HCT116 (cell line): Measurements from ENCODE around the gene SOX15. TPM values are rescaled to one million over a fixed set of nuclear protein-coding genes. Genes with fewer than 3 reads are reported as not detected.
"Not testable (repeated sequence)": the region's sequence is repeated elsewhere in the genome, so short reads cannot be mapped to it uniquely, and the experiment has no call there.

Experiments
- ATAC-seq: fragments of 200-7000 bp; cut with Tn5 transposase; 2 replicates; pipeline ENCODE4 v1.9.1; 2020; ENCODE audit warnings: mild to moderate bottlenecking, moderate library complexity
- BruUV-seq: library from RNA; stranded (reverse); fragments of 400-500 nt; replicated peaks from 2 replicates; lab custom pipeline; 2021; lab: Mats Ljungman, UMichigan
- CTCF ChIA-PET: fragments of 300-600 bp; sonication (Branson Sonifier 250); formaldehyde crosslinking; loops from one replicate; lab custom pipeline; 2021; ENCODE audit warnings: antibody characterized with exemption; lab: Charles Lee
- POLR2A ChIA-PET: fragments of 300-600, 350-600 bp; sonication (Branson Sonifier 250); formaldehyde crosslinking; loops from one replicate; lab custom pipeline; 2021; ENCODE audit warnings: antibody characterized with exemption; lab: Charles Lee
- RAD21 ChIA-PET, 2 experiments: fragments of 300-600 bp; sonication (Branson Sonifier 250); formaldehyde crosslinking; loops; one replicate each; lab custom pipeline; 2023; ENCODE audit warnings: low total read pairs in 2 of 2; ENCODE audit not compliant: uncharacterized antibody in 2 of 2, unreplicated experiment in 2 of 2, low non-redundant PET in 1 of 2; lab: Charles Lee
- DNase-seq: peaks from one replicate; pipeline ENCODE4 v3.0.0-alpha.2; 2010; ENCODE audit warnings: low read depth, low spot score
- H2AFZ ChIP-seq: fragments of 200-600 bp; shearing (Covaris generic), sonication (generic); 2 replicates; pipeline ENCODE4 v1.6.1; 2017; ENCODE audit warnings: low read depth, mixed run types, mixed read lengths, antibody characterized with exemption, low read length; ENCODE audit not compliant: poor library complexity, severe bottlenecking
- H3K27ac ChIP-seq: 2 replicates; pipeline ENCODE4 v1.5.1; 2012; ENCODE audit warnings: low read depth, low read length
- H3K27me3 ChIP-seq: fragments of 200-600 bp; sonication (generic); 2 replicates; pipeline ENCODE4 v1.6.1; 2016; ENCODE audit warnings: mixed run types, low read length, mixed read lengths; ENCODE audit not compliant: insufficient read depth
- H3K36me3 ChIP-seq, 2 experiments: fragments of 200-500 bp in 1 of 2; fragments of 200-600 bp in 1 of 2; sonication (Bioruptor generic) in 1 of 2; sonication (generic) in 1 of 2; 2 replicates each; pipeline versions ENCODE4 v1.5.1 to v1.6.1; 2014 to 2016; ENCODE audit warnings: low read length in 2 of 2, inconsistent platforms in 1 of 2, mixed read lengths in 1 of 2, mixed run types in 1 of 2; ENCODE audit not compliant: insufficient read depth in 2 of 2, control insufficient read depth in 1 of 2
- H3K4me1 ChIP-seq, 2 experiments: fragments of 200-600 bp in 1 of 2; sonication (generic) in 1 of 2; 2 replicates each; pipeline versions ENCODE4 v1.5.1 to v1.6.1; 2012 to 2017; ENCODE audit warnings: low read length in 2 of 2, inconsistent platforms in 1 of 2, mild to moderate bottlenecking in 1 of 2, mixed read lengths in 1 of 2, mixed run types in 1 of 2, moderate library complexity in 1 of 2; ENCODE audit not compliant: insufficient read depth in 2 of 2, control insufficient read depth in 1 of 2
- H3K4me2 ChIP-seq: fragments of 200-600 bp; sonication (generic); 2 replicates; pipeline ENCODE4 v1.6.1; 2017; ENCODE audit warnings: mixed run types, low read length, mixed read lengths
- H3K4me3 ChIP-seq, 2 experiments: fragments of 200-600 bp in 1 of 2; sonication (generic) in 1 of 2; replicated peaks in 1 of 2; 2 replicates each; pipeline ENCODE4 v1.5.1; 2011 to 2016; ENCODE audit warnings: low read length in 2 of 2, control low read depth in 1 of 2, low read depth in 1 of 2, mild to moderate bottlenecking in 1 of 2, mixed read lengths in 1 of 2, mixed run types in 1 of 2
- H3K79me2 ChIP-seq: fragments of 200-600 bp; sonication (generic); 2 replicates; pipeline ENCODE4 v1.6.1; 2017; ENCODE audit warnings: mild to moderate bottlenecking, mixed run types, low read length, moderate library complexity, mixed read lengths; ENCODE audit not compliant: insufficient read depth
- H3K9ac ChIP-seq: fragments of 200-600 bp; sonication (generic); 2 replicates; pipeline ENCODE4 v1.6.1; 2016; ENCODE audit warnings: low read length, mixed read lengths
- H3K9me2 ChIP-seq: fragments of 200-600 bp; sonication (generic), shearing (Covaris generic); 2 replicates; pipeline ENCODE4 v1.6.1; 2017; ENCODE audit warnings: mixed run types, mild to moderate bottlenecking, moderate library complexity; ENCODE audit not compliant: insufficient read depth
- H3K9me3 ChIP-seq, 2 experiments: fragments of 200-500 bp in 1 of 2; fragments of 200-600 bp in 1 of 2; sonication (Bioruptor generic) in 1 of 2; sonication (generic) in 1 of 2; 2 replicates each; pipeline ENCODE4 v1.6.1; 2014 to 2017; ENCODE audit warnings: low read length in 2 of 2, mixed read lengths in 2 of 2, inconsistent platforms in 1 of 2, low read depth in 1 of 2, mild to moderate bottlenecking in 1 of 2, mixed run types in 1 of 2, moderate library complexity in 1 of 2; ENCODE audit not compliant: control insufficient read depth in 1 of 2, insufficient read depth in 1 of 2
- H4K20me1 ChIP-seq: fragments of 200-600 bp; sonication (generic), shearing (Covaris generic); 2 replicates; pipeline ENCODE4 v1.6.1; 2017; ENCODE audit warnings: mixed run types, mild to moderate bottlenecking, moderate library complexity; ENCODE audit not compliant: insufficient read depth
- ATF3 ChIP-seq: IDR thresholded peaks from 2 replicates; pipeline ENCODE4 v1.6.1; 2012
- CBX3 ChIP-seq: IDR thresholded peaks from 2 replicates; pipeline ENCODE4 v1.6.1; 2012; ENCODE audit warnings: low read depth
- CEBPB ChIP-seq: IDR thresholded peaks from 2 replicates; pipeline ENCODE4 v1.6.1; 2012; ENCODE audit warnings: low read depth
- EGR1 ChIP-seq: IDR thresholded peaks from 2 replicates; pipeline ENCODE4 v1.6.1; 2012; ENCODE audit warnings: low read depth
- ELF1 ChIP-seq: IDR thresholded peaks from 2 replicates; pipeline ENCODE4 v1.6.1; 2012; ENCODE audit warnings: low read depth, borderline replicate concordance
- EZH2phosphoT487 ChIP-seq: fragments of 200-600 bp; IDR thresholded peaks from 2 replicates; pipeline ENCODE4 v1.6.1; 2018; ENCODE audit warnings: antibody characterized with exemption, borderline replicate concordance
- FOSL1 ChIP-seq: IDR thresholded peaks from 2 replicates; pipeline ENCODE4 v1.6.1; 2012; ENCODE audit warnings: low read depth
- JUND ChIP-seq: IDR thresholded peaks from 2 replicates; pipeline ENCODE4 v1.6.1; 2012
- MAX ChIP-seq: IDR thresholded peaks from 2 replicates; pipeline ENCODE4 v1.6.1; 2012
- POLR2A ChIP-seq: IDR thresholded peaks from 2 replicates; pipeline ENCODE4 v1.7.0; 2011; ENCODE audit warnings: borderline replicate concordance; ENCODE audit not compliant: insufficient read depth, insufficient read length; ENCODE audit errors: extremely low read depth
- POLR2AphosphoS5 ChIP-seq: IDR thresholded peaks from 2 replicates; pipeline ENCODE4 v1.6.1; 2011; ENCODE audit warnings: mild to moderate bottlenecking, low read depth, low read length, moderate library complexity
- RAD21 ChIP-seq: IDR thresholded peaks from 2 replicates; pipeline ENCODE4 v1.6.1; 2012; ENCODE audit warnings: low read depth, mild to moderate bottlenecking
- SP1 ChIP-seq: IDR thresholded peaks from 2 replicates; pipeline ENCODE4 v1.6.1; 2012; ENCODE audit warnings: low read depth
- SRF ChIP-seq: IDR thresholded peaks from 2 replicates; pipeline ENCODE4 v1.6.1; 2012; ENCODE audit warnings: low read depth
- TCF7L2 ChIP-seq: IDR thresholded peaks from 2 replicates; pipeline ENCODE4 v1.7.0; 2011; ENCODE audit warnings: borderline replicate concordance, inconsistent platforms; ENCODE audit not compliant: insufficient read depth, insufficient read length; ENCODE audit errors: extremely low read depth
- YY1 ChIP-seq: IDR thresholded peaks from 2 replicates; pipeline ENCODE4 v1.6.1; 2011; ENCODE audit warnings: low read length, low read depth, moderate library complexity, mild to moderate bottlenecking; ENCODE audit not compliant: insufficient replicate concordance; ENCODE audit errors: extremely low read depth
- ZBTB33 ChIP-seq: IDR thresholded peaks from 2 replicates; pipeline ENCODE4 v1.6.1; 2011; ENCODE audit warnings: mild to moderate bottlenecking, low read length, moderate library complexity; ENCODE audit not compliant: insufficient replicate concordance; ENCODE audit errors: extremely low read depth
- ZFX ChIP-seq: fragments of 450-650 bp; IDR thresholded peaks from 2 replicates; pipeline ENCODE4 v1.6.1; 2017
- ZNF274 ChIP-seq: fragments of 200-500 bp; sonication (Bioruptor generic); IDR thresholded peaks from 2 replicates; pipeline ENCODE4 v1.6.1; 2014; ENCODE audit warnings: mild to moderate bottlenecking, low read depth, low read length, inconsistent platforms
- intact Hi-C: fragments of 100-400 bp; cut with micrococcal nuclease; formaldehyde crosslinking; loops from 2 replicates; pipeline ENCODE4 v1.10.0; 2022
- total RNA-seq: library from RNA; stranded (reverse); gene quantifications from one replicate; pipeline ENCODE4 v1.2.1, GENCODE V29; 2021; ENCODE audit not compliant: unreplicated experiment
- TF ChIP-seq, protein P1 (sequence below), 3 experiments: fragments of 200-600 bp in 1 of 3; sonication (generic) in 1 of 3; IDR thresholded peaks in 2 of 3; conservative IDR thresholded peaks in 1 of 3; 2 replicates each; pipeline ENCODE4 v1.5.1; 2012 to 2017; ENCODE audit warnings: low read depth in 2 of 3, low read length in 2 of 3, antibody characterized with exemption in 1 of 3, borderline replicate concordance in 1 of 3, control low read depth in 1 of 3, mild to moderate bottlenecking in 1 of 3, mixed read lengths in 1 of 3, mixed run types in 1 of 3, moderate library complexity in 1 of 3; ENCODE audit not compliant: insufficient read depth in 1 of 3

SOX15 gene
- total RNA-seq, 1 experiment from 2014 or later = 0.69 TPM

GRCh38 chr17:7610641-7611040 lies 20.7 kb upstream of the SOX15 start (continued):
- no peak for TF ChIP-seq EGR1
- no peak for TF ChIP-seq TCF7L2
- TF ChIP-seq, all 23 proteins: peak for 0

DNA sequence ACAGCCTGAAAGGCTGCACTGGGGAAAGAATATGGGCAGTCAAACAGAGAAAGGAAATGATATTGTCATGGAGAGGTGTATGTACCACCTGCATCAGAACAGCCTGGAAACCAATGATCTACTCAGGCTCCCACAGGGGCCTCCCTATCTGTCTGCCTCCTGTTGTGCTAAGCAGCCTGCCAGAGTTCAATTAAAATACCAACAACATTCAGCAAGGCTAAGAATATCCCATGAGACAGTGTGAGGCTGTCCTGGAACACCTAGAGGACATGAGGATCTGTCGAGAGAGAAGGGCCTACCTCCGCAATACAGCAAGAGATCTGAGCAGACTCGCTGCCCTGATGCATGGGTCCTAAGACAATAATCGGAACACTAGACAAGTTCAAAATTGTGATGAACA lies 16.4 kb upstream of the SOX15 start:
- TF ChIP-seq SP1 = no peak
- TF ChIP-seq CBX3 = no peak
- no peak for TF ChIP-seq MAX
- TF ChIP-seq JUND = no peak
- TF ChIP-seq, protein P1, sequence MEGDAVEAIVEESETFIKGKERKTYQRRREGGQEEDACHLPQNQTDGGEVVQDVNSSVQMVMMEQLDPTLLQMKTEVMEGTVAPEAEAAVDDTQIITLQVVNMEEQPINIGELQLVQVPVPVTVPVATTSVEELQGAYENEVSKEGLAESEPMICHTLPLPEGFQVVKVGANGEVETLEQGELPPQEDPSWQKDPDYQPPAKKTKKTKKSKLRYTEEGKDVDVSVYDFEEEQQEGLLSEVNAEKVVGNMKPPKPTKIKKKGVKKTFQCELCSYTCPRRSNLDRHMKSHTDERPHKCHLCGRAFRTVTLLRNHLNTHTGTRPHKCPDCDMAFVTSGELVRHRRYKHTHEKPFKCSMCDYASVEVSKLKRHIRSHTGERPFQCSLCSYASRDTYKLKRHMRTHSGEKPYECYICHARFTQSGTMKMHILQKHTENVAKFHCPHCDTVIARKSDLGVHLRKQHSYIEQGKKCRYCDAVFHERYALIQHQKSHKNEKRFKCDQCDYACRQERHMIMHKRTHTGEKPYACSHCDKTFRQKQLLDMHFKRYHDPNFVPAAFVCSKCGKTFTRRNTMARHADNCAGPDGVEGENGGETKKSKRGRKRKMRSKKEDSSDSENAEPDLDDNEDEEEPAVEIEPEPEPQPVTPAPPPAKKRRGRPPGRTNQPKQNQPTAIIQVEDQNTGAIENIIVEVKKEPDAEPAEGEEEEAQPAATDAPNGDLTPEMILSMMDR (IDR thresholded peaks at IDR 0.05 in 2 of 3, conservative IDR thresholded peaks at IDR 0.05 in 1 of 3; ENCODE audit: borderline replicate concordance in 1 of 3, insufficient read depth in 1 of 3, low read depth in 2 of 3, low read length in 2 of 3) = no peak
- TF ChIP-seq ELF1 = no peak
- no peak for TF ChIP-seq SRF
- TF ChIP-seq RAD21 = no peak
- TF ChIP-seq ATF3 = no peak
- no peak for TF ChIP-seq ZBTB33
- TF ChIP-seq EZH2phosphoT487 = no peak
- TF ChIP-seq ZFX = no peak
- TF ChIP-seq POLR2AphosphoS5 = no peak
- no peak for TF ChIP-seq POLR2A
- TF ChIP-seq YY1 = no peak
- no peak for TF ChIP-seq EGR1
- TF ChIP-seq ZNF274 = no peak
- TF ChIP-seq FOSL1 = no peak
- no peak for TF ChIP-seq CEBPB
- H3K4me2 ChIP-seq = no peak overlapping the region
- RAD21 ChIA-PET = no interaction called here
- 0 out of 2 replicates have a peak, but pooled peaks cover 3% of the 10 kb centered on the region for H4K20me1 ChIP-seq
- CTCF ChIA-PET = no interaction called here
- H3K27me3 ChIP-seq = no peaks in the 10 kb centered on the region
- peaks cover 64% of the 10 kb centered on the region for H3K79me2 ChIP-seq
- no peaks in the 10 kb centered on the region for H3K9me3 ChIP-seq
- no peak for ATAC-seq
- H3K9me2 ChIP-seq = no peaks in the 10 kb centered on the region
- H3K9ac ChIP-seq = no peak overlapping the region
- intact Hi-C loops = no loop called here
- no peak overlapping the region for H3K4me3 ChIP-seq
- H3K36me3 ChIP-seq = peaks cover 37 to 38% of the 10 kb centered on the region in 2 experiments
- BruUV-seq = no TSS peak
- H3K27ac ChIP-seq = no peak overlapping the region
- POLR2A ChIA-PET = no interaction called here
- no peak for DNase-seq
- H3K4me1 ChIP-seq = no peaks in the 10 kb centered on the region
- no peak overlapping the region for H2AFZ ChIP-seq

- H3K9ac ChIP-seq, H3K9me2 ChIP-seq, H3K4me1 ChIP-seq, H3K27ac ChIP-seq, H4K20me1 ChIP-seq, CTCF ChIA-PET, BruUV-seq, H3K4me2 ChIP-seq, H2AFZ ChIP-seq, POLR2A ChIA-PET, intact Hi-C loops, H3K4me3 ChIP-seq, H3K9me3 ChIP-seq, H3K27me3 ChIP-seq, H3K79me2 ChIP-seq, ATAC-seq, RAD21 ChIA-PET, DNase-seq: not testable (repeated sequence)
- peaks cover 57 to 64% of the 10 kb centered on the region in 2 experiments; a peak in 3 of 4 replicates for H3K36me3 ChIP-seq
Observed at GRCh38 chr17:7597561-7597960, 7.7 kb upstream of the SOX15 start.
